Subcutaneous adipose tissue (tissue), 4 donors: ENCODE results near the gene CDC16. TPM values are rescaled to one million over a fixed set of nuclear protein-coding genes. Genes with fewer than 3 reads are reported as not detected.

Source experiments
- total RNA-seq, 4 donors: library from RNA; depleted of rRNA; stranded (reverse); fragments of >200 nt; gene quantifications; one replicate each; pipeline ENCODE4 v1.1.0, GENCODE V29; 2016
- TF ChIP-seq, protein P1 (sequence below): fragments of 450-650 bp; IDR thresholded peaks from one replicate; pipeline ENCODE4 v1.5.1; 2016; ENCODE audit warnings: low read depth, mild to moderate bottlenecking, control low read depth, antibody characterized with exemption, moderate library complexity

CDC16 gene
- total RNA-seq, 4 donors from 2014 or later, result 69.6 to 95.5 (median 91.6) TPM

DNA sequence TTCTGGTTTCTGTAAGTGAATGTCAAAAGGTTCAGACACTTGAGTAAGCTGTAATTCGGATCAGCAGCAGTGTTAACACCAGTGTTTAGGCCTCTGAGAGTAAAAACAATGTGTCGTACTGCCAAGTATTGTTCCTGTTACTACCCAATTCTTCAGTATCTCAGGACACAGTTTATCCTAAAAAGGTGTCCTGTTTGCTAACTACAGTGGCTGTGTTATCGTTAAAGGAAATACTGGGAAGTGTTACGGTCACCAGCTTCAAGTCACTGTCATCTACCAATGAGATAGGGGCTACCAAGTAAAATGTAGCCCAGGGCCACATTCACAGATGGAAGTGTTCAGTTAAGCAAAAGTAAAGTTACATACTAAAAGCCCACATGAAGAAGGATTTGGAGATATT, 44.4 kb downstream of the CDC16 start:
- TF ChIP-seq, protein P1, sequence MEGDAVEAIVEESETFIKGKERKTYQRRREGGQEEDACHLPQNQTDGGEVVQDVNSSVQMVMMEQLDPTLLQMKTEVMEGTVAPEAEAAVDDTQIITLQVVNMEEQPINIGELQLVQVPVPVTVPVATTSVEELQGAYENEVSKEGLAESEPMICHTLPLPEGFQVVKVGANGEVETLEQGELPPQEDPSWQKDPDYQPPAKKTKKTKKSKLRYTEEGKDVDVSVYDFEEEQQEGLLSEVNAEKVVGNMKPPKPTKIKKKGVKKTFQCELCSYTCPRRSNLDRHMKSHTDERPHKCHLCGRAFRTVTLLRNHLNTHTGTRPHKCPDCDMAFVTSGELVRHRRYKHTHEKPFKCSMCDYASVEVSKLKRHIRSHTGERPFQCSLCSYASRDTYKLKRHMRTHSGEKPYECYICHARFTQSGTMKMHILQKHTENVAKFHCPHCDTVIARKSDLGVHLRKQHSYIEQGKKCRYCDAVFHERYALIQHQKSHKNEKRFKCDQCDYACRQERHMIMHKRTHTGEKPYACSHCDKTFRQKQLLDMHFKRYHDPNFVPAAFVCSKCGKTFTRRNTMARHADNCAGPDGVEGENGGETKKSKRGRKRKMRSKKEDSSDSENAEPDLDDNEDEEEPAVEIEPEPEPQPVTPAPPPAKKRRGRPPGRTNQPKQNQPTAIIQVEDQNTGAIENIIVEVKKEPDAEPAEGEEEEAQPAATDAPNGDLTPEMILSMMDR, result no peak

DNA sequence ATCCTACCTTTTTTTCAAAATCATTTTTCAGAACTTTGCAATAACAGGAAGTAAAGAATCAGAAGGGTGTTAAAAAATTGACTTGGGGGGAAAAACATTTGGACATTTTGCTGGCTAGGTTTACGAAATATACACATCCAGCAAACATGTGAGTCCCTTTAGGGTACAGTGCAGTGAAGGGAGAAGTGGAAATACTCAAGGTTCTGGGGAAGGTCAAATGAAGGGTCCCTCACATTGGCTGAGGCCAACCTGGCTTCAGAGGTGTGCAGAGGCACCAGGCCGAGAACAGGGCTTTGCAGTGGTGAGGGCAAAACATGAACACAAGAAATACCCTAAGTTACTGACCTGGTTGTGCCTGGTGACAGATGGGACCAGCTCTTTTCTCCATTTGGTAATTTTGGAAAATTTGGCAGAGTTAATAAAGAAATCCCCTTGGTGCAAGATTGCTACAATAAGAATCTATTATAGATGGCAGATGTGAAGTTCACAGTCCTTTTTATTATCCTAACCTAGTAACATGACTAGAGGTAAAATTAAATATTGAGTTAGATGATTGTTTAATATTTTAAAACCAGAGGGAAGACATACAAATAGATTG, 45.2 kb downstream of the CDC16 start:
- TF ChIP-seq, protein P1, result no peak

DNA sequence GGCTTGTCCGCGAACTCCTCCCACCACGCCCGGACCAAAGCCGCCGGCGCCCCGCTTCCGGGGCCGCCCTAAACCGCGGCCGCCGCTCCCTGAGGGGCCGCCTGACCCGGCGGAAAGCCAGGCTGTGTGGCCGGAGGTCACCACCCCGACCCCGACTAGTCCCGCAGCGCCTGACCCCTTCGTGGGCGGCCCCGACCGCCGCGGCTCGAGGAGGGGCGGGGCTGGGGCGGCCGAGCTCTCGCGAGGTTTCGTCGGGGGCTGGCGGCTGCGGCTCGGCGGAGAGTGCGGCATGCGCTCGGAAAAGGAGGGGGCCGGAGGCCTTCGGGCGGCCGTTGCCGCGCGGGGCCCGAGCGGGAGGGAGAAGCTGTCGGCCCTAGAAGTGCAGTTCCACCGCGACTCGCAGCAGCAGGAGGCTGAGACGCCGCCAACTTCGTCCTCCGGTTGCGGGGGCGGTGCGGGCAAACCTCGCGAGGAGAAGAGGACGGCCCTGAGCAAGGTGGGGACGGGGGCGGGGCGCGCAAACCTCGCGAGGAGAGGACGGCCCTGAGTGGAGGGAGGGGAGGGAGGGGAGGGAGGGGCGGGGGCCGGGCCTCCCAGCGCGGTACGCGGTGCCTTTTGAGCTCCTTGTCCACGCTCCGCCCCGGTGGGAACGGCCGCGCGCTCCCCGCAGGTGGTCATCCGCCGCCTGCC, 46.8 kb downstream of the CDC16 start, which contains the start of gene UPF3A:
UPF3A (plus strand) TSS at position 251 of the 690 bp plus-strand sequence; CDS start at position 290, 39 bp downstream.
- TF ChIP-seq, protein P1, result no peak

DNA sequence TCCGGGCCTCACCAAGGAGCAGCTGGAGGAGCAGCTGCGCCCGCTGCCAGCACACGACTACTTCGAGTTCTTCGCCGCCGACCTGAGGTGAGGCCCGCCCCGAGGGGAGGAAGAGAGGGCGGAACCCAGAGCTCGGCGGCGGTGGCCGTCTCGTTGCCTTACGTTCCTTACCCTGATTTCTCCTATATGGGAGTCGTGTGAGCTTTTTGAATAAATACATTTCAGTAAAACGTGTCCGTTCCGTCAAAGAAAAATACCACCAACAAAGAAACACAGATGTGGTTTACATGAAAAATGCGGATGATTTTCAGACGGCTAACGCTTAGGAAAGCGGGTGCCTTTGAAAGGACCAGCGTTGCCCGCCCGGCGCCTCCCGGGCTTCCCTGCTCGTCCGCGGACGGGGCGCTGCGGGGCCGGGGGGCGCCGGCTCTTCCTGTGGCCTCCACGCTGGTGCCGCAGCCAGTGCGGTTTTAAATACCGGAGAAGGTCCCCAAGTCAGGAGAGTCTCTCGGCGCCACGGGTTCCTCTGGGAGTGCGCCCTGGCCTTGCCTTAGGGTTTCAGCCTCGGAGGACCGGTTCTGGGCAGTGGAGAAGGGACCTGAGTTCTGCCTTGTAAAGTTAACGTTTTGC, 47.5 kb downstream of the CDC16 start:
- TF ChIP-seq, protein P1, result no peak

DNA sequence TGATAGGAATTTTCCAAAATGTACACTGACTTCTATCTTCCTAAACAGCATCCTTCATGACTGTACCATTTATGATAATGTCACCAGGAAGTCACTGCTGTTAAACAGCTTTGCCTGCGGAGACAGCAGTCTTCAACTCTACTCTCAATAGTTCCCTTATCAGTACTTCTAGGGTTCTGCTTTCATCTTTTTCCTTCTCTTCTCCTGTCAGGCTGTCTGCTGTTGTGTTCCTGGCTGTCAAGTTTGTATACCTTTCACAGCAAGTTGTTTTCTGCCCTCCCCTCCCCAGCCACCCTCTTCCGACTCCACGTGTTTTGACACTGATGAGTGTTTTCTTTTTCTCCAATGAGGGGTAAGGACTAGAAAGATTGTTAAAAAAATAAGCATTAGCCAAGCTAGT, 48.9 kb downstream of the CDC16 start:
- TF ChIP-seq, protein P1, result no peak

DNA sequence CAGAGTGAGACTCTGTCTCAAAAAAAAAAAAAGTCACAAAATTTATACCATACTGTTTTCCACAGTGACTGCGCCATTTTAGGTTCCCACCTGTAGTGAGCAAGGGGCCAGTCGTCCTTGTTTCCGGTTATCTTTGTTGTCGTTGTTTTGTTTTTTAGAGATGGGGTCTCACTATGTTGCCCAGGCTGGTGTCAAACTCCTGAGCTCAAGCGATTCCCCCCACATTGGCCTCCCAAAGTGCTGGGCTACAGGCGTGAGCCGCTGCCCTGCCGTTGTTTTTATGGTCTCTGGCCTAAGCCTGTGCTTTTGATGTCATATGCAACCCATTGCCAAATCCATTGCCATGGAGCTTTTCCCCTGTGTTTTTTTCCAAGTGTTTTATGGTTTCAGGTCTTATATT, 50.0 kb downstream of the CDC16 start:
- TF ChIP-seq, protein P1, result no peak

DNA sequence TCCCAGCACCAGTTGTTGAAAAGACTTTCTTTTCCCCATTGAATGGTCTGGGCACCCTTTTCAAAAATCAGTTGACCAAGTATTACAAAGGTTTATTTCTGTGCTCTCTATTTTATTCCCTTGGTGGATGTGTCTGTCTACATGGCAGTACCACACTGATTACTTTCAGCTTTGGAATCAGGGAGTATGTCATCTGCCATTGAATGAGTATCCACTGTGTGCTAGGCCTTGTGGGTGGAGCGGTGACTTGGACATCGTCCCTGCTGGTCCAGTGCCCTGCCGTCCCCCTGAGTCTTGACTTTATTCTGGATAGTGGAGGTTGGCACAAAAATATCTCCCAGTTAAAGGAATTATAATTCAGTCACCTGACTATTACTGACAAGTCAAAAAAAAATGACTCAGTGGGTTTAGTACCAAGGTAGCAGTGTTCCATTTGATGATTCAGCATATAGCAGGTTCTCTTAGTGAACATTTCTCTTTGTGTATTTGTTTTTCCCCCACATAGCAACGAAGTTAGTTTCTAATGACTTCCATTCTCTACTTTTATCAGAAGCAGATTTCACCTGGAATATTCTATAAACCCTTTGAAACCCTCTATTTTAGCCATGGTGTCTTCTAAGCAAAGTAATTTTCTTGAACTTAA, 50.6 kb downstream of the CDC16 start:
- TF ChIP-seq, protein P1, result no peak
